ENCODE measurements around the gene ARFIP2. TPM values are rescaled to one million over a fixed set of nuclear protein-coding genes. Genes with fewer than 3 reads are reported as not detected.

ARFIP2 gene
- total and polyA plus RNA-seq, 2 of the 8 experiments (the other 6 are each of a cell fraction or from before 2014, with no cell fraction given), result 48.3 to 48.7 TPM

GRCh38 chr11:6529266-6529665, 48.1 kb upstream of the ARFIP2 start:
- Histone ChIP-seq H3K27ac (ENCODE audit: low read depth, low read length) (no peak overlapping the region), H2BK20ac (ENCODE audit: low read length) (no peak overlapping the region), H3K23ac (ENCODE audit: insufficient read length) (no peak overlapping the region), H3K14ac (ENCODE audit: insufficient read length) (no peak overlapping the region), H4K5ac (ENCODE audit: insufficient read length, low read depth, low read length) (no peak overlapping the region), H3K23me2 (ENCODE audit: low read depth, low read length) (no peaks in the 10 kb centered on the region), H3K56ac (replicated peaks; ENCODE audit: insufficient read length, low read depth, low read length) (no peak overlapping the region), H2BK12ac (ENCODE audit: low read depth, low read length) (no peak overlapping the region), H3K4me3 (ENCODE audit: extremely low read depth in 1 of 4, insufficient read depth in 2 of 4, low read depth in 3 of 4, low read length in 4 of 4) (no peak overlapping the region), H2AK5ac (ENCODE audit: low read depth, low read length) (no peak overlapping the region), H3K4me1 (replicated peaks in 1 of 4; ENCODE audit: control insufficient read depth in 3 of 4, insufficient read depth in 4 of 4, low read length in 3 of 4) (no peaks in the 10 kb centered on the region), H2BK15ac (ENCODE audit: low read length) (no peak overlapping the region), H2BK120ac (replicated peaks; ENCODE audit: low read depth, low read length) (no peak overlapping the region), H3K9ac (replicated peaks in 1 of 4; ENCODE audit: extremely low read depth in 1 of 4, low read depth in 3 of 4, low read length in 3 of 4) (no peak overlapping the region), H3K27me3 (replicated peaks in 1 of 4; ENCODE audit: control insufficient read depth in 3 of 4, extremely low read depth in 1 of 4, insufficient read depth in 3 of 4, low read length in 3 of 4) (no peaks in the 10 kb centered on the region), H3K18ac (ENCODE audit: extremely low read depth, low read length) (no peak overlapping the region), H4K8ac (ENCODE audit: extremely low read depth, insufficient read depth, low read length) (no peak overlapping the region; the same call in 1 of the 2 replicates), H4K91ac (replicated peaks; ENCODE audit: insufficient read length, low read length) (no peak overlapping the region), H3K9me3 (ENCODE audit: insufficient read depth in 2 of 2, low read depth in 1 of 2, low read length in 1 of 2) (no peaks in the 10 kb centered on the region), H3K36me3 (ENCODE audit: control insufficient read depth in 2 of 4, insufficient read depth in 4 of 4, low read length in 3 of 4) (peaks cover 0 to 3% (median under 1%) of the 10 kb centered on the region in 4 experiments; a peak in 2 of 8 replicates), H2BK5ac (ENCODE audit: low read depth, low read length) (no peak overlapping the region), H3K79me1 (ENCODE audit: low read depth, low read length) (no peaks in the 10 kb centered on the region), H3K4me2 (ENCODE audit: insufficient read depth in 1 of 2, low read depth in 2 of 2, low read length in 2 of 2) (no peak overlapping the region), H3K4ac (replicated peaks; ENCODE audit: insufficient read length, low read depth, low read length) (no peak overlapping the region), H2AFZ (ENCODE audit: low read length) (no peak overlapping the region), H4K20me1 (replicated peaks in 1 of 2; ENCODE audit: control insufficient read depth in 1 of 2, insufficient read depth in 2 of 2, low read length in 2 of 2) (no peaks in the 10 kb centered on the region), H3K79me2 (ENCODE audit: control insufficient read depth in 1 of 2, insufficient read depth in 2 of 2, low read length in 2 of 2) (no peaks in the 10 kb centered on the region)
- CTCF ChIA-PET (ENCODE audit: partially characterized antibody), result interaction anchor here (0.6 to 6.7 kb wide), 19 partner anchors 10 to 176 kb away, joined by 3 to 64 read pairs (median 4); partner anchors contain the start of genes ARFIP2, HPX and TIMM10B
- TF ChIP-seq CEBPB (IDR thresholded peaks at IDR 0.05; ENCODE audit: low read depth, low read length) (no peak), BACH1 (IDR thresholded peaks at IDR 0.05; ENCODE audit: low read length) (no peak), USF2 (IDR thresholded peaks at IDR 0.05; ENCODE audit: low read length) (no peak), POLR2AphosphoS5 (IDR thresholded peaks at IDR 0.05; ENCODE audit: low read depth, low read length) (no peak)
- 77% methylated on average over 2 of the region's 2 CpGs; no CpG with 5 or more reads in 1 of the 2 experiments for WGBS, 2 experiments (ENCODE audit: extremely low coverage in 1 of 2, insufficient coverage in 1 of 2, insufficient read length in 1 of 2, insufficient replicate concordance in 2 of 2, low coverage in 1 of 2, low lambda C conversion rate in 2 of 2, missing lambda C conversion rate in 1 of 2)
- POLR2A ChIA-PET (ENCODE audit: partially characterized antibody), result interaction anchor here (1.1 to 1.4 kb wide), 2 partner anchors 12 to 83 kb away, joined by 4 to 5 read pairs; partner anchors contain the start of gene TAF10
- DNase-seq (ENCODE audit: low read depth in 1 of 2, low spot score in 2 of 2), result no peak
- no peak for FAIRE-seq
